ACHN (cell line): ENCODE measurements around the gene F12.

ENCODE experiments used
- DNase-seq: peaks from one replicate; pipeline ENCODE4 v3.0.0-alpha.2; 2015
- in situ Hi-C: cut with HindIII; loops from 2 replicates; pipeline ENCODE4 v1.10.0; 2017; ENCODE audit warnings: low sequenced_read_pairs, low pct_ligation_motif_present, low pct_unique_long_range_greater_than_20kb

The F12 gene

GRCh38 chr5:177353093-177353492, 56.3 kb downstream of the F12 start:
- in situ Hi-C loops = no loop called here
- no peak for DNase-seq
